ENCODE data around the gene SLC35B2. TPM values are rescaled to one million over a fixed set of nuclear protein-coding genes. Genes with fewer than 3 reads are reported as not detected.

Gene SLC35B2
- total and polyA plus RNA-seq, 9 of the 15 experiments (the other 6 are each of a cell fraction or from before 2014, with no cell fraction given), result 14.5 to 59.1 (median 47.1) TPM

DNA sequence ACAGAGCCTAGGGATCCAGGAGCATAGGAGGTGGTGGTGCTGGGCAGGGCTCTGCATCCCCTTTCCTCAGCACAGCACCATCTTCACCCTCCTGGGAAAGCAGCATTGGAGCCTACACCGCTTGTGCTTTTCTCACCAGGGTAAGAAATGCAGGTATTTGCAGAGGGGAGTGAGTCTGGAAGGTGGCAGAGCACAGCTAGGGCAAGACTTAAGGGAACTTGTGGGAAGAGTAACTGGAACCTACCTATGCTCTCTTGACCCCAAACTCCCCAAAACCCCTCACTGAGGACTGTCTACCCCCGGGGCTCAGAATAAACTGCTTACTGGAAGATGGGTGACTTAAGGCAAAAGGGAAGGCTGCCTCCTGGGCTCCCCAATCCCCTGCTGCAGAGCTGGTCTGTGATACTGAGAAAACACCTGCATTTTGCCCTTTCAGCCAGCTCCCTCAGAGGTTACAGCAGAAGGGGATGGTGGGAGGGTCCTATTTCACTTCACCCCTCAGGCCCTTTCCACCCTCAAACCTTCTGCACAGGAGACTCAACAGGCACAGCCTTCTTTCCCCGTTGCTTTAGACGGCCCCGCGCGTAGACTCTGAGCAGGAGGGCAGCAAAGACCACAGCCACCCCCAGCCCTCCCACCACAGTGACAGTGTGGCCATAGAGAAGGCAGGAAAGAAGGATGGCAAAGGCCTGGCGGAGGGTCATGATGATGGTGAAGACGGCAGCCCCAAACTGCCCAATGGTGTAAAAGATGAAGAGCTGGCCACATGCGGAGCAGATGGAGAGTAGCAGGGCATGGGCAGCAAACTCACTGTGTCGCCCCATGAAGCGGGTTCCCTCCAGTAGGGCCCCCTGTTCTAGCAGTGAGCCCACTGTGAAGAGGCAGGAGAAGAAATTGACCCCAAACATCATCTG, 2.9 kb downstream of the SLC35B2 start:
- ChIA-PET CTCF (ENCODE audit: low intra/inter-chr PET ratio) (interaction anchor here (0.8 to 1.5 kb wide), 3 partner anchors 12 to 158 kb away, joined by 3 to 7 read pairs (median 5); no protein-coding TSS in a partner anchor), POLR2A (interaction anchor here (0.5 to 3.2 kb wide), 26 partner anchors 8 to 623 kb away, joined by 3 to 144 read pairs (median 4); partner anchors contain the start of genes AARS2, HSP90AB1 and SLC29A1)
- no peaks in the 10 kb centered on the region for H3K27me3 ChIP-seq (ENCODE audit: control insufficient read depth in 2 of 2, insufficient read depth in 2 of 2, low read length in 2 of 2)
- H3K4me2 ChIP-seq (ENCODE audit: insufficient read depth, low read length), result peak overlapping the region; percentile 89
- peaks cover 38 to 49% of the 10 kb centered on the region in 2 experiments for H3K4me1 ChIP-seq (replicated peaks in 1 of 2; ENCODE audit: control insufficient read depth in 2 of 2, insufficient read depth in 2 of 2, low read length in 2 of 2)
- no peaks in the 10 kb centered on the region for H3K9me3 ChIP-seq (replicated peaks; ENCODE audit: control insufficient read depth, insufficient read depth, low read depth, low read length)
- no peak overlapping the region for H2AFZ ChIP-seq (ENCODE audit: low read depth, low read length)
- DNase-seq (ENCODE audit: extremely low read depth in 1 of 4, low spot score in 3 of 4) (peak in 2 of 4 experiments; percentile 45 to 54), FAIRE-seq (no peak), ATAC-seq (peak; percentile 4)
- no peak overlapping the region for H3K4me3 ChIP-seq
- 76% methylated on average over 12 of the region's 12 CpGs for WGBS (ENCODE audit: insufficient coverage, low coverage, missing lambda C conversion rate)
- H3K36me3 ChIP-seq (ENCODE audit: control insufficient read depth, insufficient read depth, low read length), result peaks cover 82% of the 10 kb centered on the region
- H3K9ac ChIP-seq (ENCODE audit: insufficient read depth in 1 of 2, low read depth in 2 of 2, low read length in 2 of 2), result peak overlapping the region in 1 of 2 experiments; percentile 32; a peak in 1 of 4 replicates
- peak overlapping the region; percentile 93; the same call in 2 of the 3 replicates for H3K27ac ChIP-seq (ENCODE audit: extremely low read depth, low read depth, low read length)
- H3K79me2 ChIP-seq (ENCODE audit: control insufficient read depth, insufficient read depth, low read length), result peaks cover 53% of the 10 kb centered on the region
- H3K9me1 ChIP-seq (ENCODE audit: control insufficient read depth, insufficient read depth, low read length), result peaks cover 24% of the 10 kb centered on the region
- intact Hi-C loops (cut with micrococcal nuclease), result no loop called here
- H4K20me1 ChIP-seq (replicated peaks; ENCODE audit: control insufficient read depth, insufficient read depth, low read length), result peaks cover 68% of the 10 kb centered on the region
- in situ Hi-C loops (cut with MboI), result no loop called here
- BruUV-seq (replicated peaks), result no TSS peak
- TF ChIP-seq, protein P1, sequence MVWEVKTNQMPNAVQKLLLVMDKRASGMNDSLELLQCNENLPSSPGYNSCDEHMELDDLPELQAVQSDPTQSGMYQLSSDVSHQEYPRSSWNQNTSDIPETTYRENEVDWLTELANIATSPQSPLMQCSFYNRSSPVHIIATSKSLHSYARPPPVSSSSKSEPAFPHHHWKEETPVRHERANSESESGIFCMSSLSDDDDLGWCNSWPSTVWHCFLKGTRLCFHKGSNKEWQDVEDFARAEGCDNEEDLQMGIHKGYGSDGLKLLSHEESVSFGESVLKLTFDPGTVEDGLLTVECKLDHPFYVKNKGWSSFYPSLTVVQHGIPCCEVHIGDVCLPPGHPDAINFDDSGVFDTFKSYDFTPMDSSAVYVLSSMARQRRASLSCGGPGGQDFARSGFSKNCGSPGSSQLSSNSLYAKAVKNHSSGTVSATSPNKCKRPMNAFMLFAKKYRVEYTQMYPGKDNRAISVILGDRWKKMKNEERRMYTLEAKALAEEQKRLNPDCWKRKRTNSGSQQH (CRISPR knock-in tag; IDR thresholded peaks at IDR 0.05), result peak; percentile 64; the same call in 1 of the 2 replicates
- TF ChIP-seq, protein P2, sequence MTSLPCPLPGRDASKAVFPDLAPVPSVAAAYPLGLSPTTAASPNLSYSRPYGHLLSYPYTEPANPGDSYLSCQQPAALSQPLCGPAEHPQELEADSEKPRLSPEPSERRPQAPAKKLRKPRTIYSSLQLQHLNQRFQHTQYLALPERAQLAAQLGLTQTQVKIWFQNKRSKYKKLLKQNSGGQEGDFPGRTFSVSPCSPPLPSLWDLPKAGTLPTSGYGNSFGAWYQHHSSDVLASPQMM (CRISPR knock-in tag; IDR thresholded peaks at IDR 0.05), result no peak
- TF ChIP-seq ZNF57 (CRISPR knock-in tag; IDR thresholded peaks at IDR 0.05) (no peak), STAT5A (IDR thresholded peaks at IDR 0.05; ENCODE audit: borderline replicate concordance, low read length) (peak; percentile 3; the same call in 1 of the 2 replicates), ZNF586 (CRISPR knock-in tag; conservative IDR thresholded peaks at IDR 0.05) (no peak), HDAC3 (IDR thresholded peaks at IDR 0.05; ENCODE audit: borderline replicate concordance, partially characterized antibody) (no peak), HOXB6 (CRISPR knock-in tag; IDR thresholded peaks at IDR 0.05; ENCODE audit: borderline replicate concordance) (no peak)
- TF ChIP-seq, protein P3, sequence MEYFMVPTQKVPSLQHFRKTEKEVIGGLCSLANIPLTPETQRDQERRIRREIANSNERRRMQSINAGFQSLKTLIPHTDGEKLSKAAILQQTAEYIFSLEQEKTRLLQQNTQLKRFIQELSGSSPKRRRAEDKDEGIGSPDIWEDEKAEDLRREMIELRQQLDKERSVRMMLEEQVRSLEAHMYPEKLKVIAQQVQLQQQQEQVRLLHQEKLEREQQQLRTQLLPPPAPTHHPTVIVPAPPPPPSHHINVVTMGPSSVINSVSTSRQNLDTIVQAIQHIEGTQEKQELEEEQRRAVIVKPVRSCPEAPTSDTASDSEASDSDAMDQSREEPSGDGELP (CRISPR knock-in tag; IDR thresholded peaks at IDR 0.05; ENCODE audit: borderline replicate concordance), result 0 out of 2 replicates have a peak, but pooled peaks have one; percentile 20

Measured in K562 (cell line).